Metanephros (tissue), 1 donor: ENCODE results near the gene NEURL2. TPM values are rescaled to one million over a fixed set of nuclear protein-coding genes. Genes with fewer than 3 reads are reported as not detected.

Source experiments
- total RNA-seq: library from RNA; depleted of rRNA; stranded (reverse); fragments of >200 nt; gene quantifications from one replicate; pipeline ENCODE4 v1.2.3, GENCODE V29; 2014

The NEURL2 gene, protein sequence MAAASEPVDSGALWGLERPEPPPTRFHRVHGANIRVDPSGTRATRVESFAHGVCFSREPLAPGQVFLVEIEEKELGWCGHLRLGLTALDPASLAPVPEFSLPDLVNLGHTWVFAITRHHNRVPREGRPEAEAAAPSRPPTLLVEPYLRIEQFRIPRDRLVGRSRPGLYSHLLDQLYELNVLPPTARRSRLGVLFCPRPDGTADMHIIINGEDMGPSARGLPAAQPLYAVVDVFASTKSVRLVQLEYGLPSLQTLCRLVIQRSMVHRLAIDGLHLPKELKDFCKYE
- 14.6 TPM for total RNA-seq

DNA sequence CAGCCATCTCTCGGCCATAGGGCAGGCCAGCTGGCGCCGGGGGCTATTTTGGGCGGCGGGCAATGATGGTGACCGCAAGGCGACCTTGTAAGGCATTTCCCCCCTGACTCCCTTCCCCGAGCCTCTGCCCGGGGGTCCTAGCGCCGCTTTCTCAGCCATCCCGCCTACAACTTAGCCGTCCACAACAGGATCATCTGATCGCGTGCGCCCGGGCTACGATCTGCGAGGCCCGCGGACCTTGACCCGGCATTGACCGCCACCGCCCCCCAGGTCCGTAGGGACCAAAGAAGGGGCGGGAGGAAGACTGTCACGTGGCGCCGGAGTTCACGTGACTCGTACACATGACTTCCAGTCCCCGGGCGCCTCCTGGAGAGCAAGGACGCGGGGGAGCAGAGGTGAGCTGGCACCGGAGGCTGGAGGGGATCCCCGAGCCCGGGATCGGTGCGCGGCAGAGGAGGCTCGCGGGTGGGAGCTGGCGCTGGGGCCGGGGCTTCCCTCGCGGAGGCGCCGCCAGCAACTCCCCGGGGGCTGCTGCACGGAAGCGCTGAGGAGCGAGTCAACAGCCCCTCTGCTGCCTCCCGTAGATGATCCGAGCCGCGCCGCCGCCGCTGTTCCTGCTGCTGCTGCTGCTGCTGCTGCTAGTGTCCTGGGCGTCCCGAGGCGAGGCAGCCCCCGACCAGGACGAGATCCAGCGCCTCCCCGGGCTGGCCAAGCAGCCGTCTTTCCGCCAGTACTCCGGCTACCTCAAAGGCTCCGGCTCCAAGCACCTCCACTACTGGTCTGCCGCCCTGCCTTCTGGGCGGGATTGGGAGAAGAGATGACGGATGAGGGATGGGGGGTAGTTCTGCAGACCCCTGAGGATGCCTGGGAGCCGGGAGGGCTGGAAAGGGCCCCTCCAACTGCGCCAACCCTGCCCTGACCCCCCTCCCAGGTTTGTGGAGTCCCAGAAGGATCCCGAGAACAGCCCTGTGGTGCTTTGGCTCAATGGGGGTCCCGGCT, at the start of gene NEURL2, which contains the start of gene CTSA:
TSS of gene NEURL2 (minus strand) at position 224 of the 999 bp plus-strand sequence. CDS start at position 7, 217 bp downstream.
TSS of gene CTSA (plus strand) at position 351 of the 999 bp plus-strand sequence. CDS start at position 585, 234 bp downstream.

GRCh38 chr20:45934586-45935415, 43.8 kb upstream of the NEURL2 start, which contains the start of gene PCIF1:
TSS of gene PCIF1 (plus strand) at chr20:45934683. CDS start at chr20:45939000, 4,317 bp downstream.

GRCh38 chr20:45911486-45912343, 20.7 kb upstream of the NEURL2 start, which contains the start of gene PLTP:
TSS of gene PLTP (minus strand) at chr20:45912155. CDS start at chr20:45911452, 703 bp downstream.

DNA sequence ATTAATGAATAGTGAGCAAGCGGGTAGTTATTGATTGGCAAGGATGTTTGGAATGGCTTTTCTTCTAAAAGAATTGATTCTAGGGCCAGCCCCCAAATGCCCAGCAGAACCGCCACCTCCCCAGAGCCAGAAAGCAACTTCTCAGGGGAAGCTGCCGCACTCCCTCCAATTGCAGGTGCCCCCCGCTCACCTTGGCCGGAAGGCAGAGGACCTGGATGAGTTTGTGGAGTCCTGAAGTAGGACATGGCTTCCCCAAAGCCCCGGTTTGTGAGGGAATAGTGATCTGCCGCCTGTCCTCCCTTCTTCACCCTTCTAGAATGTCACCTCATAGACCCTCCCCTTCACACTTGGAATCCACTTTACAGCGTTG, 3.7 kb downstream of the NEURL2 start, which contains the start of gene SPATA25:
TSS of gene SPATA25 (minus strand) at position 277 of the 370 bp plus-strand sequence. CDS start at position 245, 32 bp downstream.

DNA sequence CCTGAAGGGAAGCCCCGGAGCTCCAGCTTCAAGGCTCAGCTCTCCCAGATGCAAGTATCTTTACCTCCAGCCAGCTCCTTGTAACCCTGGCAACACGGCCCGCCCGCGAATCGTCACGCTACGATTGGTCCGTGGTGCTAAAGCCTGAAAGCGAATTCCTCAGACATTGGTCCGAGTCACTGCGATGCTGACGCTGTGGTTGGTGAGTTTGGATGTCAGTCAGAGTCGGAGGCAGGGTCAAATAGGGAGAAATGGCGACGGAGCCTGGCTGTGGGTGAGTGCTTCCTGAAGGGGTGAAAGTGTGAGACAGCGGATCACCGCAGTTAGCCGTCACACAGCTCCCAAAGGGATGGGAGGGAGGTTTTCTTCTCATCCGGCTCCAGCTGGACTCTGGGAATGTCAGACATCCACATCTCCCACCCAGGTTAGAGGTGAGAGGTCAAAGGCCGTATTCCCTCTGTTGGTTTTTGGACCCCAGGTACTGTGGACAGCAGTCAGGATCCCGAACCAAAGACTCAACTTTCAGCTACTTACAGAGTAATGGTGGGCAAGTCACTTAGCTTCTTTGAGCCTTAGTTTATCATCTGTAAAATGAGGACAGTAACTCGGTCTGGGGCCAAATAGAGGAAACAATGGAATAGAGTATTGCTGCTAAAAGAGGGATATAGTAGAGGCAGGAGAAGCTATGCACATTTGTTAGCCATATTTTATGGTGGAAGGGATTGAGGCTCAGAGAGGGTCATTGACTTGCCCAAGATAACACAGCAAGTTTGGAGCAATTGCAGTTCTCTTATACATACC, 9.8 kb downstream of the NEURL2 start, which contains the start of gene ZSWIM1:
TSS of gene ZSWIM1 (plus strand) at position 240 of the 801 bp plus-strand sequence. CDS start 1,366 bp downstream, outside the sequence.

DNA sequence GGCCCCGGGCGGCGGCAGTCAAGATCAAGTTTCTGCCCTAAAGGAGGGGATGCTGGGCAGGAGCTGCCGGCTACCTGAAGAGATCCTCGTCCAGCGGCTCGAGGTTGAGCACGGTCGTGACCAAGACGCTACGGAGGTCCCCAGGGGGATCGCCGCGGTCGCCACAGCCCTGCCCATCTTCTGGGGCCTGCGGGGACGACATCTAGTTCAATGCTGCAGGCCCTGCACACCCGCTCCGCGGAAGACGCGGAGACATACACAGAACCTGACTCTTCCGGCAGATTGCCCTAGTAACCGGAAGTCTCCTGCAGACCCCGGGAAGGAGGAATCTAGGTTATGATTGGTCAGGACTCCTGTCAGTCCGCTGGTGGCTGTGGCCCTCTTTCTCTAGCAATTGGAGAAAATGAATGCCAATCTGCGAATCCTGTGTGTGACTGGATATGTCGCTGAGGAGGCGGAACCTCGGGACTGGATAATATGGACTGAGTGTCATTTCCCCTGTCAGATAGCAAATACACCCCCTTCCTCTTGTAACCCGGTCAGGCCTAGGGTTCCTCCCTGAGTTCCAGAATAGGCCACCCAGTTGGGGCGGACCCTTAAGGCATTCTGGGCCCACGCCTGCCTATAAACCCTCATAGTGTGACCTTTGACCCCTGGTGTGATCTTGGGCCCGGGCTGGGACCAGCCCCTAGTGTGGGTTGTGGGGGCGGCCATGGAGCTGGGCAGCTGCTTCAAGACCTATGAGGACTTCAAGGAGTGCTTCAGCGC, 33.7 kb downstream of the NEURL2 start, which contains the start of the genes ACOT8 and ZSWIM3:
TSS of gene ACOT8 (minus strand) at position 279 of the 768 bp plus-strand sequence. CDS start at position 202, 77 bp downstream.
TSS of gene ZSWIM3 (plus strand) at position 501 of the 768 bp plus-strand sequence. CDS start at position 713, 212 bp downstream.

Other genes with a start within 250 kb of the NEURL2 start
- gene WFDC11, start 221.0 kb downstream of the NEURL2 start, total RNA-seq, result not detected
- not detected for gene WFDC13, start 189.2 kb downstream of the NEURL2 start, total RNA-seq
- not detected for gene WFDC10B, start 186.2 kb downstream of the NEURL2 start, total RNA-seq
- gene SPINT4, start 168.9 kb downstream of the NEURL2 start, total RNA-seq, result not detected
- gene WFDC3, start 99.3 kb downstream of the NEURL2 start, total RNA-seq, result 0.99 TPM
- gene DNTTIP1, start 99.3 kb downstream of the NEURL2 start, total RNA-seq, result 18.5 TPM
- gene UBE2C, start 78.6 kb downstream of the NEURL2 start, total RNA-seq, result 22.7 TPM
- gene TNNC2, start 63.9 kb downstream of the NEURL2 start, total RNA-seq, result 555 TPM
- gene SNX21, start 57.4 kb downstream of the NEURL2 start, total RNA-seq, result 41.5 TPM
- 29.6 TPM for gene ACOT8, start 33.8 kb downstream of the NEURL2 start, total RNA-seq
- 4.8 TPM for gene ZSWIM3, start 33.6 kb downstream of the NEURL2 start, total RNA-seq
- 8.3 TPM for gene ZSWIM1, start 10.0 kb downstream of the NEURL2 start, total RNA-seq
- 4.7 TPM for gene SPATA25, start 3.6 kb downstream of the NEURL2 start, total RNA-seq
- 90.0 TPM for gene CTSA, start 127 bp upstream of the NEURL2 start, total RNA-seq
- gene PLTP, start 20.9 kb upstream of the NEURL2 start, total RNA-seq, result 95.5 TPM
- 33.2 TPM for gene PCIF1, start 43.5 kb upstream of the NEURL2 start, total RNA-seq
- gene ZNF335, start 81.0 kb upstream of the NEURL2 start, total RNA-seq, result 21.0 TPM
- 8.1 TPM for gene MMP9, start 117.7 kb upstream of the NEURL2 start, total RNA-seq
- gene SLC12A5, start 138.0 kb upstream of the NEURL2 start, total RNA-seq, result not detected
- 22.0 TPM for gene NCOA5, start 198.8 kb upstream of the NEURL2 start, total RNA-seq
- 3.0 TPM for gene CD40, start 227.1 kb upstream of the NEURL2 start, total RNA-seq